DOHH2 (cell line): ENCODE measurements around the gene PREPL.

ENCODE experiments used
- CTCF ChIP-seq: fragments of 200-600 bp; sonication (generic); IDR thresholded peaks from one replicate; pipeline ENCODE4 v1.5.1; 2014; ENCODE audit warnings: antibody characterized with exemption, mild to moderate bottlenecking, low read depth, low read length; ENCODE audit not compliant: poor library complexity, severe bottlenecking
- EZH2phosphoT487 ChIP-seq: fragments of 200-600 bp; sonication (generic); IDR thresholded peaks from 2 replicates; pipeline ENCODE4 v1.6.1; 2017; ENCODE audit warnings: borderline replicate concordance, mild to moderate bottlenecking, antibody characterized with exemption, low read length, moderate library complexity, mixed read lengths

- TF ChIP-seq EZH2phosphoT487 (no peak), CTCF (no peak)
These were observed 455 bp downstream of the PREPL start for GRCh38 chr2:44360749-44361329.
